Mesendoderm (in vitro differentiated cells): ENCODE results near the gene RNF213.
A peak's percentile ranks its signal among the peaks of the same experiment; 100 is the strongest.
"Not testable (repeated sequence)": the region's sequence is repeated elsewhere in the genome, so short reads cannot be mapped to it uniquely, and the experiment has no call there.

Experiments used
- DNase-seq: peaks from one replicate; pipeline ENCODE4 v3.0.0; 2013
- H2AK5ac ChIP-seq: 2 replicates; pipeline ENCODE4 v1.6.1; 2013; ENCODE audit warnings: low read length, inconsistent platforms
- H2BK120ac ChIP-seq: 2 replicates; pipeline ENCODE4 v1.6.1; 2013; ENCODE audit warnings: low read depth, mild to moderate bottlenecking, low read length, moderate library complexity, mixed read lengths
- H2BK15ac ChIP-seq: replicated peaks from 2 replicates; pipeline ENCODE4 v1.6.1; 2013; ENCODE audit warnings: low read depth, mild to moderate bottlenecking, moderate library complexity
- H2BK5ac ChIP-seq: 2 replicates; pipeline ENCODE4 v1.6.1; 2013; ENCODE audit warnings: low read length, inconsistent platforms
- H3K18ac ChIP-seq: 2 replicates; pipeline ENCODE4 v1.6.1; 2013; ENCODE audit warnings: mild to moderate bottlenecking, low read length, mixed read lengths
- H3K23ac ChIP-seq: one replicate; pipeline ENCODE4 v1.6.1; 2013; ENCODE audit warnings: low read length
- H3K27ac ChIP-seq: 2 replicates; pipeline ENCODE4 v1.5.1; 2013; ENCODE audit warnings: low read depth, mild to moderate bottlenecking, inconsistent platforms, low read length, moderate library complexity
- H3K27me3 ChIP-seq: 2 replicates; pipeline ENCODE4 v1.6.1; 2013; ENCODE audit warnings: low read length, control low read depth, mild to moderate bottlenecking, inconsistent platforms; ENCODE audit not compliant: insufficient read depth, poor library complexity
- H3K36me3 ChIP-seq: 2 replicates; pipeline ENCODE4 v1.6.1; 2013; ENCODE audit warnings: low read length, inconsistent platforms; ENCODE audit not compliant: control insufficient read depth, insufficient read depth
- H3K4ac ChIP-seq: one replicate; pipeline ENCODE4 v1.6.1; 2013; ENCODE audit warnings: low read depth, mild to moderate bottlenecking, low read length, moderate library complexity
- H3K4me1 ChIP-seq: 2 replicates; pipeline ENCODE4 v1.6.1; 2013; ENCODE audit warnings: low read depth, low read length, inconsistent platforms; ENCODE audit not compliant: control insufficient read depth
- H3K4me2 ChIP-seq: 2 replicates; pipeline ENCODE4 v1.6.1; 2013; ENCODE audit warnings: low read length
- H3K4me3 ChIP-seq: 2 replicates; pipeline ENCODE4 v1.5.1; 2013; ENCODE audit warnings: mild to moderate bottlenecking, low read length
- H3K56ac ChIP-seq: one replicate; pipeline ENCODE4 v1.6.1; 2013; ENCODE audit warnings: low read length
- H3K79me1 ChIP-seq: 2 replicates; pipeline ENCODE4 v1.6.1; 2013; ENCODE audit warnings: low read length, inconsistent platforms
- H3K79me2 ChIP-seq: 2 replicates; pipeline ENCODE4 v1.6.1; 2013; ENCODE audit warnings: mild to moderate bottlenecking, low read length; ENCODE audit not compliant: control insufficient read depth, insufficient read depth
- H3K9ac ChIP-seq: 2 replicates; pipeline ENCODE4 v1.6.1; 2013; ENCODE audit warnings: low read length, inconsistent platforms
- H4K5ac ChIP-seq: one replicate; pipeline ENCODE4 v1.6.1; 2013; ENCODE audit warnings: low read length
- H4K8ac ChIP-seq: one replicate; pipeline ENCODE4 v1.6.1; 2013; ENCODE audit warnings: low read depth, mild to moderate bottlenecking, control low read depth, low read length, moderate library complexity
- WGBS: extraction: QIAGEN DNeasy Blood & Tissue Kit; methylation state at CpG from one replicate; pipeline ENCODE4 v1.1.7; 2013; ENCODE audit warnings: low lambda C conversion rate, missing lambda C conversion rate; ENCODE audit not compliant: insufficient coverage; ENCODE audit errors: extremely low coverage; 5-methylcytosine and 5-hydroxymethylcytosine counted together

The RNF213 gene

DNA sequence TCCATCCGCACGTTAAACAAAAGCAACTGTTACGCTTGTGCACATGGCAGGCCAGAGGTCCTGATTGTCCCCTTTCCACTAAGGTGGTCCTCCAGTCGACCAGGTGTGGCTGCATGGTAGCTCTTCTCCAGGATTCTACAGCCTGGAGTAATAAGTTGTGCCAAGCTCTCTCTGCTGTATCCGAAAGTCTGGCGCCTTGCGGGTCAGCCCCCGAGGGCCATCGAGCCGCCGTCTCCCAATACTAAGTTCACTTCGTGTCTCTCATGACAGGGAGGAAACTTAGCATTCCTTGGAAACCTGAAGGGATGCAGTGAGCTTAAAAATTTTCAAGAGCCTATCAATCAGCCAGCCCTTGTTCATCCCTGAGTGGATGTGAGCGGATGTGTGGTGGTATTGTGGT is 149.0 kb downstream of the RNF213 start:
- H3K56ac ChIP-seq = no peak overlapping the region
- no peak overlapping the region for H3K4me3 ChIP-seq
- H2BK15ac ChIP-seq = no peak overlapping the region
- no peaks in the 10 kb centered on the region for H3K4me1 ChIP-seq
- no peaks in the 10 kb centered on the region for H3K79me2 ChIP-seq
- no peak overlapping the region for H3K9ac ChIP-seq
- no CpG with 5 or more reads among the region's 13 CpGs for WGBS
- H3K23ac ChIP-seq = no peak overlapping the region
- H4K5ac ChIP-seq = no peak overlapping the region
- no peak overlapping the region for H3K27ac ChIP-seq
- H4K8ac ChIP-seq = no peak overlapping the region
- H3K27me3 ChIP-seq = peaks cover 7% of the 10 kb centered on the region
- H3K4ac ChIP-seq = no peak overlapping the region
- H3K4me2 ChIP-seq = no peak overlapping the region
- no peak overlapping the region for H3K18ac ChIP-seq
- no peaks in the 10 kb centered on the region for H3K36me3 ChIP-seq
- H2BK5ac ChIP-seq = no peak overlapping the region
- H2AK5ac ChIP-seq = no peak overlapping the region
- DNase-seq = no peak
- H3K79me1 ChIP-seq = no peaks in the 10 kb centered on the region
- no peak overlapping the region for H2BK120ac ChIP-seq

DNA sequence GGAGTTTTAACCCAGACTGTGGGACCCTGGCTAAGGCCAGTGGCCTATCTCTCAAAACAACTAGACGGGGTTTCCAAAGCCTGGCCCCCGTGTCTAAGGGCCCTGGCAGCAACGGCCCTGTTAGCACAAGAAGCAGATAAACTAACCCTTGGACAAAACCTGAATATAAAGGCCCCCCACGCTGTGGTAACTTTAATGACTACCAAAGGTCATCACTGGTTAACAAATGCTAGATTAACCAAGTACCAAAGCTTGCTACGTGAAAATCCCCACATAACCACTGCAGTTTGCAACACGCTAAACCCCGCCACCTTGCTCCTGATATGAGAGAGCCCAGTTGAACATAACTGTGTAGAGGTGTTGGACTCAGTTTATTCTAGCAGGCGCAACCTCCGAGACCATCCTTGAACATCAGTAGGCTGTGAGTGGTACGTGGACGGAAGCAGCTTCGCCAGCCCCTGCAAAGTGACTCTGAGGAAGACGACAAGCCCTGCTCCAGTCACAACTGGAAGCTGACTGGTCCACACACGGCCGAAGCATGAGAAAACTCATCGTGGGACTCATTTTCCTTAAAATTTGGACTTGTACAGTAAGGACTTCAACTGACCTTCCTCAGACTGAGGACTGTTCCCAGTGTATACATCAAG is 149.9 kb downstream of the RNF213 start:
- H4K8ac ChIP-seq, H3K18ac ChIP-seq, H2BK15ac ChIP-seq, H3K36me3 ChIP-seq, H4K5ac ChIP-seq, H2BK5ac ChIP-seq, H3K79me2 ChIP-seq, H2BK120ac ChIP-seq, H3K4ac ChIP-seq, H3K4me3 ChIP-seq, H3K27ac ChIP-seq, H3K4me2 ChIP-seq, H3K27me3 ChIP-seq, H2AK5ac ChIP-seq, H3K23ac ChIP-seq, H3K4me1 ChIP-seq, H3K9ac ChIP-seq, DNase-seq, H3K56ac ChIP-seq, H3K79me1 ChIP-seq: not testable (repeated sequence)
- no CpG with 5 or more reads among the region's 16 CpGs for WGBS

DNA sequence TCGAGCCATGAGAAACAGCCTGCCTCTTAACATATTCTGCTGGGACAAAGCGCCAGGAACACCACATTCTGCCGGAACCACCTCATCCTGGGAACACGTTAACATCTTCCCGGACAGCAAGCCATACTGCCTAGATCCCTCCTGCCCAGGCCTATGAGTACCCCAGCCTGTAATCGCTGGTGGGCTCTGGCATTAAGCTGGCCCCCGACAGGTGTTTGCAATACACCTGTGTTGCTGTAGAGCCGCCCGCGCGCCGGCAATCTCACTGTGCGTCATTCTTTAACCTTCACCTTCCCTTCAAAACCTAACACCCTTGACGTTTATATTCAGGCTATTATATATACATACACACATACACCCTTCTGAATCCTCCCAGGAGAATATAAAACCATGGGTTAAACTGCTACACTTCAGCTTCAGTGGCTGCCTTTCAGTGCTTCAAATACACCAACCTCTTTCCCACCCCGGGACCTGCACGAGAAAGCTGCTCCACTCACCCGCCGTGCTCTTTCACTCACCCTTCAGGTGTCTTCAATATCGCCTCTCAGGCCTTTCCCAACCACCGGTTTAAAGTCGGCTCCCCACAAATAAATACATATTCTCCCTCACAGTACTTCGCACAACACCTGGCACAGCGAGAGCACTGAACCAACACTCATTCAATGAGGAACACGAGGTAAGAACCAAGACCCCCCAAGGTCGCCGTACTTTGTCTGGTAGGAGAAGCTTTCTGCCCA is 153.3 kb downstream of the RNF213 start:
- no peak overlapping the region for H3K18ac ChIP-seq
- H2BK120ac ChIP-seq = no peak overlapping the region
- no peak overlapping the region for H2BK5ac ChIP-seq
- no peak overlapping the region for H4K8ac ChIP-seq
- WGBS = no CpG with 5 or more reads among the region's 26 CpGs
- no peak overlapping the region for H3K27ac ChIP-seq
- no peak for DNase-seq
- H3K79me2 ChIP-seq = no peaks in the 10 kb centered on the region
- peak overlapping the region; percentile 98 for H3K56ac ChIP-seq
- peaks cover 4% of the 10 kb centered on the region for H3K79me1 ChIP-seq
- no peak overlapping the region for H3K4ac ChIP-seq
- no peak overlapping the region for H3K4me3 ChIP-seq
- H3K27me3 ChIP-seq = peaks cover 7% of the 10 kb centered on the region
- H2AK5ac ChIP-seq = no peak overlapping the region
- no peak overlapping the region for H2BK15ac ChIP-seq
- H4K5ac ChIP-seq = no peak overlapping the region
- H3K23ac ChIP-seq = no peak overlapping the region
- peak overlapping the region; percentile 98 for H3K4me2 ChIP-seq
- H3K9ac ChIP-seq = peak overlapping the region; percentile 93
- H3K36me3 ChIP-seq = no peaks in the 10 kb centered on the region
- peaks cover 2% of the 10 kb centered on the region for H3K4me1 ChIP-seq

DNA sequence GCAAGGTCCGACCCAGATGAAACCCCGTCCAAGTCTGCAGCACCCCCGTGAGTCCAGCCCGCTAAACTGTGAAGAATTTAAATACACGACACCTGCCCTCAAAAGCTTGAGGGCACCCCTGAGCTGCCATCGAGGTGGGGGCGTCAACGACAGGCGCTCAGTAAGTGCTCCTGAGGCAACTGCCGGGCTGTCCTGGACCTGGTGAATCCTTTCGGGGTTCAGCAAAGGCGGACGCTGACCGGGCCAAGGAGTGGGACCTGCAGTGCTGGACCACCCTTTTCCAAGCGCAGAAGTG is 153.8 kb downstream of the RNF213 start:
- Histone ChIP-seq H3K9ac (peak overlapping the region; percentile 93), H3K4ac (no peak overlapping the region), H3K4me2 (peak overlapping the region; percentile 98), H2BK5ac (no peak overlapping the region), H3K79me2 (no peaks in the 10 kb centered on the region), H3K27me3 (peaks cover 7% of the 10 kb centered on the region), H2BK15ac (no peak overlapping the region), H4K8ac (no peak overlapping the region), H2AK5ac (no peak overlapping the region), H3K23ac (no peak overlapping the region), H3K18ac (no peak overlapping the region), H3K27ac (no peak overlapping the region), H3K36me3 (no peaks in the 10 kb centered on the region), H3K56ac (peak overlapping the region; percentile 98), H3K79me1 (peaks cover 4% of the 10 kb centered on the region), H3K4me3 (peak overlapping the region; percentile 96), H3K4me1 (peaks cover 2% of the 10 kb centered on the region), H2BK120ac (no peak overlapping the region), H4K5ac (no peak overlapping the region)
- DNase-seq = no peak
- no CpG with 5 or more reads among the region's 15 CpGs for WGBS

DNA sequence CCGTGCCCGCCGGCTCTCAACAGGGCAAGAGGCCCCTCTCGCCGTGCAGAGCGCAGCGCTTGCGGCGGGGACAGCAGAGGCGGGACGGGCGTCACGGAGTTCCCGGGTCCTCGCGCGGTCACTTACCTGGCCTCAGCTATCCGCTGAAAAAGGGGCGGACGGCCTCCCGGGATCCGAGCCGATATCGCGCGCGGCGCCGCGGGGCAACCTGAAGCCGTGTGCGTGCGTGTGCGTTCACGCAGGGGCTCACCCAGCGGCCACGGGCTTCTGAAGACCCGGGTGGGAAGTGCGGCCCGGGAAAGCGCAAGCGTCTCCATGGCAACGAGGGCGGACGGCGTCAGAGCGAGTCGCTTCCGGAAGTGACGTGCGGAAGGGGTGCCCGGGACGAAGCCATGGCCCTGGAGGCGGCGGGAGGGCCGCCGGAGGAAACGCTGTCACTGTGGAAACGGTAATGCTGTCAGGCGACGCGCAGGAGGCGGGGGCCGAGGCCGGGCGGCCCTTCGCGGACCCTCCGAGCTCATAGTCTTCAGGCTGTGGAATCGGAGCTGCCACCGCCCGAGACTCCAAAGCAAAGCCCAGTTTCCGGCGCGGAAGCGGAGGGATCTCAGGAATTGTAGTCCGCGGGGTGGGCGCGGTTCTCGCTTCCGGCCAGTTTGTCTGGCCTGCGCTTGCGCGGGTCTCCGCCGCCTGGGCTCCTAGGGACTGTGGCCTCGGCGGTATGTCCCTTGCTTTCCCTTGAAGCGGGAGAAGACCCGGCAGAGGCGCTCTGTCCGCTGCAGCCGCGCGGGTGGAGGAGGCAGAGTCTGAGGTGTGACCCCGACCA is 154.4 kb downstream of the RNF213 start, which contains the start of gene ENDOV:
TSS of gene ENDOV (plus strand) at position 365 of the 823 bp plus-strand sequence. CDS start at position 393, 28 bp downstream.
- Histone ChIP-seq H2BK15ac (no peak within 1 kb of the TSS), H3K79me1 (peaks cover 4% of the 10 kb centered on the region), H3K27ac (peak within 1 kb of the TSS; percentile 69), H3K9ac (peak within 1 kb of the TSS; percentile 93), H2BK5ac (peak within 1 kb of the TSS; percentile 86), H3K4ac (peak within 1 kb of the TSS; percentile 75), H3K18ac (peak within 1 kb of the TSS; percentile 82), H3K4me3 (peak within 1 kb of the TSS; percentile 96), H2BK120ac (no peak within 1 kb of the TSS), H3K36me3 (no peaks in the 10 kb centered on the region), H2AK5ac (no peak within 1 kb of the TSS), H3K27me3 (peaks cover 7% of the 10 kb centered on the region), H3K23ac (no peak within 1 kb of the TSS), H3K4me1 (peaks cover 2% of the 10 kb centered on the region), H3K56ac (peak within 1 kb of the TSS; percentile 98), H4K8ac (no peak within 1 kb of the TSS), H3K4me2 (peak within 1 kb of the TSS; percentile 98), H4K5ac (no peak within 1 kb of the TSS), H3K79me2 (no peaks in the 10 kb centered on the region)
- whole genome bisulfite sequencing = no CpG with 5 or more reads among the region's 97 CpGs
- peak; percentile 96 for DNase-seq
